DMS114 treated with DMSO at 0.1 percent for 48 hours (cell line): ENCODE data around the gene PTPRG.

Source experiments
- DNase-seq: peaks from one replicate; lab custom pipeline; 2025; ENCODE audit not compliant: unreplicated experiment; lab: John Stamatoyannopoulos, UW

The PTPRG gene

GRCh38 chr3:62132027-62132602, 570.7 kb downstream of the PTPRG start:
- DNase-seq, result no peak

DNA sequence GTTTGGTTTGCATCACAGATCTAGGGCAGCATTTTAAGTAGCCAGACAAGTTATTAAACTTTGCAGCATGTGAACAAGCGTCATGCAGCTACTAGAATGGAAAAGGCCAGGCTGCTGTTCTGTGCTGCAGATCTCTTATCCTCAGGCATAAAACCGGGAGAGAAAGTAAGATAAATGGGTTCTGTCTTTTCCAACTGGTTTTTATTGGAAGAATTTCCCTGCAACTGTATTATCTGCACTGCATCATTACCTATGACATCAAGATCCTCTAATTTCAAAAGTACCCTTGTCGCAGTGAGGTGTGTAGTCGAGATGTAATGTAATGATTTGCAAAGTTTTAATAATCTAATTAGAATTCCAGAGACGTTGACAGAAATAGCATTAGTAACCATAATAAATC, 571.6 kb downstream of the PTPRG start:
- DNase-seq, result no peak

DNA sequence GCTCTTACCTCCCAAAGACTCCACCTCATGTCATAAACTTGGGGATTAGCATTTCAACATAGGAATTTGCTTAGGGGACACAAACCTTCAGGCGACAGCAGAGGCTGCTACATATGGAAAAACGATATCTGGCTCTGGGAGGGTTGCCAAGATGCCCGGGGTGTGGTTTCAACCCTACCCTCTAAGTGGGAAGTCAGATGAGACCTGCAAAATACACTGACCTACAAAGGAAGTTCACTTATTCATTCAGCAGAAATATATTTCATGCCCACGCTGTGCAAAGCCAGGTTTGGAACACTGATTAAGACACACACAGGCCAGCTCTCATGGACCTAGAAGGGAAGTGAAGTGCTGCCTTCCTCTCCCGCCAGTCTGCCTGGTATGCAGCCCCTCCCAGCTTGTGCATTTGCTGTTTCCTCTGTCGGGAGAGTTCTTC, 572.7 kb downstream of the PTPRG start:
- no peak for DNase-seq

DNA sequence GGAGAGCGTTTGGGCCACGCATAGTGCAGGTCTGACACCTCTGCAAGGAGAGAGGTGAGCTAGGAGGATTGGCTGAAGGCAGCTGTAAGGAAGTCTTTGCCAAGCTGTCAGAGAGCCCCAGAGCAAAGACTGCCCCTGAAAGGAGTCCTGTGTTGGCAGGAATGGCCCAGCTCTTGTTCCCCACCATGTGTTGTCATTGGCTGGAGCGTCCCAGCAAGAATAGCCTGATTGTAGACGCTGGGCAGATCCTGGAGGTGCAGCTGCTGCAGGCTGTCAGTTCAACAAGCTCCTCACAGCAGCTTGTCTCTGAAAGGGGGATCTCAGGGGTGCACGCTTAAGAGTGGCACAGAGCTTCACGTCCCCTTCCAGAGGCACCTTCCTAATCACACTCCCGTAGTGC, 574.4 kb downstream of the PTPRG start:
- no peak for DNase-seq

- DNase-seq, result no peak
These were observed 578.6 kb downstream of the PTPRG start for GRCh38 chr3:62139957-62140356.

- no peak for DNase-seq
These were observed 581.1 kb downstream of the PTPRG start for GRCh38 chr3:62142331-62143085.

DNA sequence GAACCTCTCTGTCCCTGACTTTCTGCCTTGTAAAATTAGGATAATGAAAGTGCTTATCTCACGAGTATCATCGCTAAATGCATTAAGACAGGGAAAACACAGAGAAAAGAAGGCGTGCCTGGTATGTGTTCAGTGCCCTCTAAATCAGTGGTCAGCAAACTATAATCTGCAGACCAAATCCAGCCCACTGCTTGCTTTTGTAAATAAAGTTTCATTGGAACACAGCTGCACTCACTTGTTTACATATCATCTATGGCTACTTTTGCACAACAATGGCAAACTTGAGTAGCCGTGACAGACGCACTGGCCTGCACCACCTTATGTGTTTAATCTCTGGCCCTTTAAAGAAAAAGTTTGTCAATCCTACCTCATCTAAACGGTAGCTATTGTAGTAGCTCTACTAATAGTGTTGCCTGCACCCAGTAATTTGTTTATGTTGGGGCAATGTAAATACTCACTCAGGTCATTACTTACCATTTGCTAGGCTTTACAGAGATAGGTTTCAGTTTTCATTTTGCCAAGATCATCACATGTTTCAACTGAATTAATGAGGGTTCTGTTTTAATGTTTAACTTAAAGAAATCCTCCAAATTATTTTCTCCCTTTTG, 582.6 kb downstream of the PTPRG start:
- DNase-seq, result no peak

- no peak for DNase-seq
These were observed 583.1 kb downstream of the PTPRG start for GRCh38 chr3:62144482-62144881.

DNA sequence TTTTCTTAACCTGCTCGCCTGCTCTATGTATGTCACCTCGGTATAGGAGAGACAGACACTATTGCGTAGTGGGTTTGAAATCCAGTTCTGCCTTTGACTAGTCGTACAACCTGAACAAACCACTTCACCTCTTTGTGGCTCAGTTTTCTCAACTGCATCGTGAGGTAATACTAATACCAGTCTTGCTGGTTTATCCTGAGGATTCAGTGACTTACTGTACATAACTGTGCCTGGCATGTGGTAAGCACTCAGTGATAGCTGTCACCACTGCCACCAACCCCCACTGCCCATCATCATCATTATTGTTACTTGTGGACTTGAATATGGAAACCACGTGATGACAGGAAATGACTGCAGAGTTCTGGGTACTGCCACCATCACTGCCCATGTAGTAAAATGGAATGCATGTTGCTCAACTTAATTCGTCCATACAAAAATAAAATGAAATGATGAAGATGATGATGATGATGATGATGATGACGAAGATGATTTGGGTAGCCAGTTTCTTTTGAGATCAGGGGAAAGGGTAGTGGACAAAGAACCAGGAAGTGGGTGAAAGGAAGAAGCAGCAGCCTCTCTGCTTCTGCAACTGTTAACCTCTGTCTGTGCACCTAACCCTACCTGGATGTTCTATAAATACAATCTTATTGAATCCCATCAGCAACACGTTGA, 583.9 kb downstream of the PTPRG start:
- DNase-seq, result no peak

GRCh38 chr3:62149539-62149938, 588.2 kb downstream of the PTPRG start:
- DNase-seq, result no peak

GRCh38 chr3:62149962-62150361, 588.6 kb downstream of the PTPRG start:
- no peak for DNase-seq

- DNase-seq, result no peak
These were observed 590.2 kb downstream of the PTPRG start for GRCh38 chr3:62151591-62151990.

DNA sequence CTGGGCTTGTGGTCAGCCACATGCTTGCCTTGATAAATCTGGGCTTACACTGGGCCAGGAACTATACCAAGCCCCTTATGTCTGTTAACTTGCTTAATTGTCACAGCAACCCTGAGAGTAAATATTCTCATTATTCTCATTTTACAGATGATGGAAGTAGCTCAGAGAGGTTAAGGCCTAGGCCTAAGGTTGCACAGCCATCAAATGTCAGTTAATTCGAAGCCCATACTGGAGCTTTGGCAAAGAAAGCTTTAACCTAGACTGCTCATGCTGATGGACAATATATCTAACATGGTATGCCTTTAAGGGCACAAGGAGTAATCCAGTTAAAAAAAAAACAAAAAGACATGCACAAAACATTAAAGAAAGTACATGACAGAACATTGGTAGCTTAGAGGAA, 591.9 kb downstream of the PTPRG start:
- DNase-seq, result no peak

DNA sequence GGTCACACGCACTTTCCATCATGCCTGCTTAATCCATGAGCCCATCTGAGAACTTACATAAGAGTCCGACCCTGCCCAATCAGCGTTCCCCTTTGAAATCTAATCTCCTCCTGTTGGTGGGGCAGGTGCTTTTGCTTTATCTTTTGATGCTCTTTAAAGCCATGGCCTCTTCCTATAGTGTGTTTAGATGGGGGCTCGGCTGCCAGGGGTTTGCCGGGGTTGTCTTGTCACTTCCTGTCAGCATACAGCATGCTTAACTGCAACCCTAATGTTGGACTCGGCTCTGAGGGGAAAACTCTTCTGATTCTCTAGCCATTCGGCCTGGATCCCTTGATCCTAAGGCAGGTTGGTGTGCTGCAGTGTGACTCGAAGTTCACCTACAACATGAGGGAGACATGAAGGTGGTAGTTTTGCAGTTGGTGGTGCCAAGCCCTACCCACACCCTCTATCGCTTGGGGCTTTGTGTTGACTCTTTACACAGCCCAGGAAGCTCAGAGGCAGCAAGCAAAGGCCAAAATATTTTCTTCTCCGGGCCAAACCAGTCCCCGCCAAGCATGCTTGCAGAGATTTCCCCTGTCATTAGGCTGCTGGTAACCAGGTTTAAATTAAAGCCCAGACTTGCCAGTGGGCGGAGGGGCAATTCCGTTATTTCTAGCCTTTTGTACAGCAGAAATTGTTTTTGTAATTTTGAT, 593.2 kb downstream of the PTPRG start:
- no peak for DNase-seq

DNA sequence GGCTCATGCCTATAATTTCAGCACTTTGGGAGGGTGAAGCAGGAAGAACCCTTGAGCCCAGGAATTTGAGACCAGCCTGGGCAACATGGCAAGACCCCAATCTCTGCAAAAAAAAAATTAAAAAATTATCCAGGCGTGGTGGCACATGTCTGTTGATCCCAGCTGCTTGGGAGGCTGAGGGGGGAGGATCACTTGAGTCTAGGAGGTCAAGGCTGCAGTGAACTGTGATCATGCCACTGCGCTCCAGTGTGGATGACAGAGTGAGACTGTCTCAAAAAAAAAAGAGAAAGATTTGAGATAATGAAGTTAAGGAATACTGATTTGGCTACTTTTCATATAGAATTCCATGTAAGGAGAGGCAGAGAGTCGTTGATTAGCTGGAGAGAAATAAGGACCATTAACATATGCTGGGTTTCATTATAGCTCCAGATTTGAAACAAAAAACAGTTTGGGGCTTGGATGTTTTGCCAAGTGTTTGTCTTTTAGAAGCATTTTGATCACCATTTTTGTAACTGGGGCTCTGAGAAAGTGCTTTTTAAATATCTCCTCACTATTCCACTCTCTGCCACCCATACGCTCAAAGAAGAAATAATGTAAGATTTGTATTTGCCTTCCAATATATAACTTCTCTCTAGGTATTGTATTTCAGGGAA, 597.8 kb downstream of the PTPRG start:
- no peak for DNase-seq

GRCh38 chr3:62159709-62160092, 598.3 kb downstream of the PTPRG start:
- no peak for DNase-seq

GRCh38 chr3:62161371-62161770, 600.0 kb downstream of the PTPRG start:
- DNase-seq, result no peak

GRCh38 chr3:62164196-62164595, 602.8 kb downstream of the PTPRG start:
- no peak for DNase-seq

- DNase-seq, result no peak
These were observed 603.4 kb downstream of the PTPRG start for GRCh38 chr3:62164746-62165145.

DNA sequence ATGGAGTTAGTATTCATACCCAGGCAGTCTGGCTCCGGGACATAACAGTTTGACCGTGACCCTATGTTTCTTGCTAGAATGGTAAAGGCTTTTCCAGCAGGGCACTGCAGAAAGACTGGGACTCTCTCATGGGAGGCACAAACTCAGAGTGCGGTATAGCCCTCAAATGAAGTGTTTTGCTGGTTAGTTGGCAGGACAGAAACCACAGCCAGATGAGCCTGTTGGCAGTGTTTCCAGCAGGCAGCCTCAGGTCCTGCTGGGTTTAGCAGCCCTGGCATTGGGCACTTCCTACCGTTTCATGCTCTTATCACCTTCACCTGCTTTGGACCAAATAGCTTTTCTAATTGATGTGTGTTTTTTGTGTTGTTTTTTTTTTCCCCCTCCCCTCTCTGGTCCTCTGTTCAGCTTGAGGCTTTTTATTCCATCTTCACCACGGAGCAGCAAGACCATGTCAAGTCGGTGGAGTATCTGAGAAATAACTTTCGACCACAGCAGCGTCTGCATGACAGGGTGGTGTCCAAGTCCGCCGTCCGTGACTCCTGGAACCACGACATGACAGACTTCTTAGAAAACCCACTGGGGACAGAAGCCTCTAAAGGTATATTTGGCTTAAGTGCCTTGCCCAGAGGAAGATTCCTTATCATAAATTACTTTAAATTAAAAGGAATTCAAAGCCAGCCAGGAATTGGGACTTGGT, 606.3 kb downstream of the PTPRG start:
- no peak for DNase-seq
